SK-N-SH (cell line): Measurements from ENCODE around the gene PRKG1. TPM values are rescaled to one million over a fixed set of nuclear protein-coding genes. Genes with fewer than 3 reads are reported as not detected.

Experiments used
- CTCF ChIA-PET: fragments of 300-600, 350-600 bp; formaldehyde crosslinking; extraction: SDS; loops from one replicate; lab custom pipeline; 2021; lab: Yijun Ruan, JAX
- POLR2A ChIA-PET: fragments of 350-600 bp; sonication (Branson Sonifier 250); formaldehyde crosslinking; extraction: SDS; loops from one replicate; lab custom pipeline; 2020; ENCODE audit warnings: antibody characterized with exemption, inconsistent platforms; lab: Yijun Ruan, JAX
- DNase-seq: peaks from one replicate; pipeline ENCODE4 v3.0.0; 2012
- H2AFZ ChIP-seq: fragments of 200-600 bp; sonication (generic); 2 replicates; pipeline ENCODE4 v1.8.1; 2016; ENCODE audit warnings: antibody characterized with exemption, mild to moderate bottlenecking, low read depth
- H3F3A ChIP-seq: fragments of 200-600 bp; sonication (generic); replicated peaks from 2 replicates; pipeline ENCODE3; 2016; ENCODE audit warnings: antibody characterized with exemption, mild to moderate bottlenecking; ENCODE audit not compliant: insufficient read depth
- H3K27ac ChIP-seq, 2 experiments: fragments of 200-500 bp in 1 of 2; fragments of 200-600 bp in 1 of 2; sonication (Bioruptor generic) in 1 of 2; sonication (generic), shearing (Covaris generic) in 1 of 2; 2 replicates each; pipeline versions ENCODE4 v1.5.1 to v1.6.1; 2014 to 2016; ENCODE audit warnings: low read depth in 2 of 2, inconsistent platforms in 1 of 2, low read length in 1 of 2, mild to moderate bottlenecking in 1 of 2, mixed read lengths in 1 of 2
- H3K27me3 ChIP-seq: fragments of 200-600 bp; sonication (generic), shearing (Covaris generic); 2 replicates; pipeline ENCODE4 v1.6.1; 2016; ENCODE audit warnings: mixed run types; ENCODE audit not compliant: insufficient read depth
- H3K36me3 ChIP-seq, 2 experiments: fragments of 200-500 bp in 1 of 2; fragments of 200-600 bp in 1 of 2; sonication (Bioruptor generic) in 1 of 2; sonication (generic) in 1 of 2; replicated peaks in 1 of 2; 2 replicates each; pipeline versions ENCODE3 to v1.5.1; 2014 to 2016; ENCODE audit warnings: low read length in 1 of 2, mild to moderate bottlenecking in 1 of 2; ENCODE audit not compliant: insufficient read depth in 2 of 2, control insufficient read depth in 1 of 2
- H3K4me1 ChIP-seq, 2 experiments: fragments of 200-500 bp in 1 of 2; fragments of 200-600 bp in 1 of 2; sonication (Bioruptor generic) in 1 of 2; sonication (generic), shearing (Covaris generic) in 1 of 2; 2 replicates each; pipeline versions ENCODE4 v1.5.1 to v1.6.1; 2014 to 2016; ENCODE audit warnings: low read depth in 1 of 2, low read length in 1 of 2, mixed run types in 1 of 2; ENCODE audit not compliant: insufficient read depth in 2 of 2, control insufficient read depth in 1 of 2
- H3K4me2 ChIP-seq: fragments of 200-600 bp; sonication (generic), shearing (Covaris generic); 2 replicates; pipeline ENCODE4 v1.6.1; 2017; ENCODE audit warnings: mixed run types
- H3K4me3 ChIP-seq, 2 experiments: fragments of 200-500 bp in 1 of 2; fragments of 200-600 bp in 1 of 2; sonication (Bioruptor generic) in 1 of 2; sonication (generic), shearing (Covaris generic) in 1 of 2; 2 replicates each; pipeline versions ENCODE4 v1.5.1 to v1.8.1; 2014 to 2016; ENCODE audit warnings: low read depth in 2 of 2, inconsistent platforms in 1 of 2, low read length in 1 of 2, mild to moderate bottlenecking in 1 of 2, mixed read lengths in 1 of 2, moderate library complexity in 1 of 2
- H3K79me2 ChIP-seq: fragments of 200-600 bp; sonication (generic); 2 replicates; pipeline ENCODE4 v1.8.1; 2017; ENCODE audit warnings: mild to moderate bottlenecking; ENCODE audit not compliant: insufficient read depth
- H3K9ac ChIP-seq: fragments of 200-600 bp; sonication (generic); 2 replicates; pipeline ENCODE4 v1.6.1; 2017; ENCODE audit warnings: mixed run types
- H3K9me2 ChIP-seq: fragments of 200-600 bp; sonication (generic); 2 replicates; pipeline ENCODE4 v1.6.1; 2017; ENCODE audit warnings: mixed run types
- H3K9me3 ChIP-seq: fragments of 200-600 bp; sonication (generic); 2 replicates; pipeline ENCODE4 v1.6.1; 2017; ENCODE audit warnings: mixed run types, mild to moderate bottlenecking, moderate library complexity
- H4K20me1 ChIP-seq: fragments of 200-600 bp; sonication (generic); 2 replicates; pipeline ENCODE4 v1.6.1; 2017; ENCODE audit warnings: mild to moderate bottlenecking, mixed run types; ENCODE audit not compliant: insufficient read depth
- CHD2 ChIP-seq: fragments of 150-350 bp; IDR thresholded peaks from 2 replicates; pipeline ENCODE4 v1.6.1; 2018; ENCODE audit warnings: low read length; ENCODE audit not compliant: partially characterized antibody
- FOSL2 ChIP-seq: IDR thresholded peaks from 2 replicates; pipeline ENCODE4 v1.4.0; 2012; ENCODE audit warnings: low read depth, mild to moderate bottlenecking, moderate library complexity, borderline replicate concordance
- FOXJ3 ChIP-seq: sonication (generic); formaldehyde crosslinking; IDR thresholded peaks from 2 replicates; pipeline ENCODE4 v1.5.1; 2020; ENCODE audit warnings: mild to moderate bottlenecking, missing genetic modification reagents
- GABPA ChIP-seq: IDR thresholded peaks from 2 replicates; pipeline ENCODE4 v1.4.0; 2012; ENCODE audit warnings: low read depth, mild to moderate bottlenecking
- GATA2 ChIP-seq: sonication (generic); formaldehyde crosslinking; IDR thresholded peaks from 2 replicates; pipeline ENCODE4 v1.5.0; 2020; ENCODE audit warnings: mild to moderate bottlenecking, missing genetic modification reagents
- JUND ChIP-seq: IDR thresholded peaks from 2 replicates; pipeline ENCODE4 v1.4.0; 2012
- MEF2A ChIP-seq: IDR thresholded peaks from 2 replicates; pipeline ENCODE4 v1.4.0; 2012; ENCODE audit warnings: low read depth, borderline replicate concordance
- MXI1 ChIP-seq: IDR thresholded peaks from 2 replicates; pipeline ENCODE4 v1.6.1; 2012; ENCODE audit warnings: mild to moderate bottlenecking, low read depth, low read length, improper control_type of control experiment
- NFIC ChIP-seq: IDR thresholded peaks from 2 replicates; pipeline ENCODE4 v1.4.0; 2012; ENCODE audit warnings: borderline replicate concordance
- POLR2AphosphoS5 ChIP-seq: IDR thresholded peaks from 2 replicates; pipeline ENCODE4 v1.6.1; 2012; ENCODE audit warnings: low read depth, low read length
- RAD21 ChIP-seq: IDR thresholded peaks from 2 replicates; pipeline ENCODE4 v1.6.1; 2012; ENCODE audit warnings: mild to moderate bottlenecking, low read length
- RCOR1 ChIP-seq: fragments of 150-350 bp; IDR thresholded peaks from 2 replicates; pipeline ENCODE4 v1.6.1; 2017; ENCODE audit warnings: antibody characterized with exemption, low read length
- RFX5 ChIP-seq: IDR thresholded peaks from 2 replicates; pipeline ENCODE4 v1.6.1; 2012; ENCODE audit warnings: mild to moderate bottlenecking, improper control_type of control experiment, low read length
- RXRA ChIP-seq: IDR thresholded peaks from 2 replicates; pipeline ENCODE4 v1.4.0; 2012; ENCODE audit warnings: low read depth, mild to moderate bottlenecking, borderline replicate concordance
- SIN3A ChIP-seq: IDR thresholded peaks from 2 replicates; pipeline ENCODE4 v1.6.1; 2012; ENCODE audit warnings: low read depth, mild to moderate bottlenecking, low read length, moderate library complexity, borderline replicate concordance
- TAF1 ChIP-seq: IDR thresholded peaks from 2 replicates; pipeline ENCODE4 v1.6.1; 2012; ENCODE audit warnings: low read depth, mild to moderate bottlenecking, low read length, moderate library complexity, borderline replicate concordance
- TEAD4 ChIP-seq: IDR thresholded peaks from 2 replicates; pipeline ENCODE4 v1.4.0; 2012; ENCODE audit warnings: mild to moderate bottlenecking, borderline replicate concordance; ENCODE audit not compliant: insufficient read depth
- WGBS: methylation state at CpG from one replicate; pipeline ENCODE4 v1.1.6; 2017; ENCODE audit warnings: low lambda C conversion rate; 5-methylcytosine and 5-hydroxymethylcytosine counted together
- polyA plus RNA-seq, 3 experiments: library from polyadenylated mRNA; depleted of rRNA; stranded (reverse); fragments of >200 nt; gene quantifications; 2 replicates each; pipeline ENCODE4 v1.2.3, GENCODE V29; 2012
- TF ChIP-seq, protein P1 (sequence below): IDR thresholded peaks from 2 replicates; pipeline ENCODE4; 2012
- TF ChIP-seq, protein P2 (sequence below): fragments of 150-350 bp; IDR thresholded peaks from 2 replicates; pipeline ENCODE4 v1.6.1; 2017; ENCODE audit warnings: antibody characterized with exemption, low read length, low read depth, borderline replicate concordance
- TF ChIP-seq, protein P3 (sequence below): IDR thresholded peaks from 2 replicates; pipeline ENCODE4 v1.4.0; 2012; ENCODE audit warnings: low read depth, borderline replicate concordance

PRKG1 gene
- polyA plus RNA-seq, 1 of the 3 experiments (the other 2 are of a cell fraction), result 4.1 TPM

DNA sequence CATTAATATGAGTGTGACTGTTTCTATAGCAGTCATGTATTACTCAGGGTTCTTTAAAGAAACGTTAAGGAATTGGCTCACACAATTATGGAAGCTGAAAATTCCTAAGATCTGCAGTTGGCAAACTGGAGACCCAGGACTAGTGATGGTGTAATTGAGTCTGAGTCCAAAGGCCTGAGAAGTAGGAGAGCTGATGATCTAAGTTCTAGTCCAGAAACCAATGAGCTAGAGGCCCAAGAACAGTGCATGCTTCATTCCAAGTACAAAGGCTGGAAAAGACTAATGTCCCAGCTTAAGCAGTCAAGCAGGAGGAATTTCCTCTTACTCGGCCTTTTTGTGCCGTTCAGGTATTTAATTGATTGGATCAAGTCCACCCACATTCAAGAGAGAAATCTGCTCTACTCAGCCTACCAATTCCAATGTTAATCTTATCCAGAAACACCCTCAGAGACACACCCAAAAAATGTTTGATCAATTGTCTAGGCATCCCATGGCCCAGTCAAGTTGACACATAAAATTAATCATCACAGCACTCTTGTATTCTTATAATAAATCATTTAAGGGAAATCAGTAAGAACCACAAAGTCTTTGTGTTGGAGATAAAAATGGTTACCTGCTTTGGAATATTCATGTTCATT is 312.1 kb downstream of the PRKG1 start:
- no peak overlapping the region for H3K4me3 ChIP-seq
- H3K4me2 ChIP-seq, result no peak overlapping the region
- H3F3A ChIP-seq, result peaks cover 28% of the 10 kb centered on the region
- no peaks in the 10 kb centered on the region for H3K27me3 ChIP-seq
- no peak overlapping the region for H2AFZ ChIP-seq
- H3K36me3 ChIP-seq, result no peaks in the 10 kb centered on the region
- no peaks in the 10 kb centered on the region for H3K79me2 ChIP-seq
- TF ChIP-seq, protein P1, sequence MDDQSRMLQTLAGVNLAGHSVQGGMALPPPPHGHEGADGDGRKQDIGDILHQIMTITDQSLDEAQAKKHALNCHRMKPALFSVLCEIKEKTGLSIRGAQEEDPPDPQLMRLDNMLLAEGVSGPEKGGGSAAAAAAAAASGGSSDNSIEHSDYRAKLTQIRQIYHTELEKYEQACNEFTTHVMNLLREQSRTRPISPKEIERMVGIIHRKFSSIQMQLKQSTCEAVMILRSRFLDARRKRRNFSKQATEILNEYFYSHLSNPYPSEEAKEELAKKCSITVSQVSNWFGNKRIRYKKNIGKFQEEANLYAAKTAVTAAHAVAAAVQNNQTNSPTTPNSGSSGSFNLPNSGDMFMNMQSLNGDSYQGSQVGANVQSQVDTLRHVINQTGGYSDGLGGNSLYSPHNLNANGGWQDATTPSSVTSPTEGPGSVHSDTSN, result no peak
- no peak for TF ChIP-seq POLR2AphosphoS5
- TF ChIP-seq RXRA, result no peak
- TF ChIP-seq RCOR1, result no peak
- TF ChIP-seq FOSL2, result no peak
- no peak for TF ChIP-seq CHD2
- TF ChIP-seq TEAD4, result no peak
- TF ChIP-seq, protein P2, sequence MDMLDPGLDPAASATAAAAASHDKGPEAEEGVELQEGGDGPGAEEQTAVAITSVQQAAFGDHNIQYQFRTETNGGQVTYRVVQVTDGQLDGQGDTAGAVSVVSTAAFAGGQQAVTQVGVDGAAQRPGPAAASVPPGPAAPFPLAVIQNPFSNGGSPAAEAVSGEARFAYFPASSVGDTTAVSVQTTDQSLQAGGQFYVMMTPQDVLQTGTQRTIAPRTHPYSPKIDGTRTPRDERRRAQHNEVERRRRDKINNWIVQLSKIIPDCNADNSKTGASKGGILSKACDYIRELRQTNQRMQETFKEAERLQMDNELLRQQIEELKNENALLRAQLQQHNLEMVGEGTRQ, result no peak
- TF ChIP-seq MEF2A, result no peak
- TF ChIP-seq TAF1, result no peak
- no peak for TF ChIP-seq JUND
- TF ChIP-seq SIN3A, result no peak
- TF ChIP-seq RAD21, result no peak
- TF ChIP-seq, protein P3, sequence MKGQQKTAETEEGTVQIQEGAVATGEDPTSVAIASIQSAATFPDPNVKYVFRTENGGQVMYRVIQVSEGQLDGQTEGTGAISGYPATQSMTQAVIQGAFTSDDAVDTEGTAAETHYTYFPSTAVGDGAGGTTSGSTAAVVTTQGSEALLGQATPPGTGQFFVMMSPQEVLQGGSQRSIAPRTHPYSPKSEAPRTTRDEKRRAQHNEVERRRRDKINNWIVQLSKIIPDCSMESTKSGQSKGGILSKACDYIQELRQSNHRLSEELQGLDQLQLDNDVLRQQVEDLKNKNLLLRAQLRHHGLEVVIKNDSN, result no peak
- TF ChIP-seq GABPA, result no peak
- TF ChIP-seq FOXJ3 (CRISPR knock-in tag), result no peak
- no peak for TF ChIP-seq NFIC
- TF ChIP-seq MXI1, result no peak
- no peak for TF ChIP-seq RFX5
- TF ChIP-seq GATA2 (CRISPR knock-in tag), result no peak
- no peak overlapping the region for H3K9ac ChIP-seq
- no peaks in the 10 kb centered on the region for H3K9me2 ChIP-seq
- H3K4me1 ChIP-seq, result no peaks in the 10 kb centered on the region; a peak in 1 of 4 replicates
- no peaks in the 10 kb centered on the region for H3K9me3 ChIP-seq
- H4K20me1 ChIP-seq, result no peaks in the 10 kb centered on the region
- DNase-seq, result no peak
- ChIA-PET POLR2A (no interaction called here), CTCF (interaction anchor here (1.4 kb wide), 1 partner anchor 830 kb away, joined by 4 read pairs; no protein-coding TSS in a partner anchor)
- 69% methylated on average over 3 of the region's 3 CpGs for WGBS
- H3K27ac ChIP-seq, result no peak overlapping the region
